ENCODE results near the gene CARS2. TPM values are rescaled to one million over a fixed set of nuclear protein-coding genes. Genes with fewer than 3 reads are reported as not detected.

CARS2 gene
- total RNA-seq, 1 experiment from 2014 or later: 41.9 TPM

DNA sequence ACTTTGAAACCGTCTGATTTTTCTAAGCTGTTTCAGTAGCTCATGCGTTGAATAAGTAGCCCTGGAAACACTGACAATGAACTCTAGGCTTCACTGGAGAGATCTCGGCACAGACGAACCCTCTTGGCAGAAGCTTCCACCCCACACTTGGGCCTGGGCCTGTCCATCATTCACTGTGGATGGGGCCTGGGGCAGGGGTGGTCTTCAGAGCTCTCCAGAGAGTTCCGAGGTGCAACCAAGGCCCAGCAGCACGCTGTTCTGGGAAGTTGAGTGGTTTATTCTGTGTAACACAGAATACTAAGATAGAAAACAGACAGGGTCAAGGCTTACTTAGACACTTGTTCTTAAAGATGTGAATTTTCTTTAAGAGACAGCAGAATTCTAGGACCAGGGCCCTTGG lies 68.6 kb downstream of the CARS2 start:
- Histone ChIP-seq H3K56ac (ENCODE audit: insufficient read length, low read depth, low read length) (no peak overlapping the region), H2BK5ac (ENCODE audit: insufficient read length, low read length) (no peak overlapping the region), H2AK5ac (ENCODE audit: insufficient read length, low read length) (no peak overlapping the region), H3K79me2 (ENCODE audit: insufficient read depth, low read length) (no peaks in the 10 kb centered on the region), H4K8ac (replicated peaks; ENCODE audit: insufficient read length, low read depth, low read length) (no peak overlapping the region), H4K91ac (ENCODE audit: insufficient read length, low read depth, low read length) (no peak overlapping the region), H3K4me1 (ENCODE audit: insufficient read depth, low read length) (no peaks in the 10 kb centered on the region), H2AFZ (ENCODE audit: low read length) (no peak overlapping the region), H3K27me3 (ENCODE audit: insufficient read depth, low read length) (no peaks in the 10 kb centered on the region), H2BK120ac (ENCODE audit: low read depth, low read length, poor library complexity, severe bottlenecking) (no peak overlapping the region), H3K18ac (ENCODE audit: insufficient read length, low read depth, low read length) (no peak overlapping the region), H2BK12ac (ENCODE audit: insufficient read length, low read depth, low read length) (no peak overlapping the region), H4K5ac (ENCODE audit: insufficient read length, low read depth, low read length) (no peak overlapping the region), H2BK15ac (ENCODE audit: low read depth, low read length) (no peak overlapping the region), H3K23ac (ENCODE audit: insufficient read length, low read depth, low read length) (no peak overlapping the region), H3K9me3 (ENCODE audit: control insufficient read depth, low read depth, low read length) (no peaks in the 10 kb centered on the region), H3K4me2 (ENCODE audit: insufficient read depth, insufficient read length, low read length) (no peak overlapping the region), H3K79me1 (ENCODE audit: insufficient read depth, low read depth, low read length, poor library complexity, severe bottlenecking) (no peaks in the 10 kb centered on the region), H3K4ac (ENCODE audit: low read depth, low read length) (no peak overlapping the region), H3K23me2 (ENCODE audit: insufficient read length, low read depth, low read length, poor library complexity, severe bottlenecking) (no peaks in the 10 kb centered on the region), H3T11ph (ENCODE audit: low read length) (no peak overlapping the region), H3K9ac (ENCODE audit: extremely low read depth, insufficient read length, low read length) (no peak overlapping the region), H3K14ac (ENCODE audit: insufficient read depth, low read length) (no peak overlapping the region), H2BK20ac (ENCODE audit: low read depth, low read length, poor library complexity, severe bottlenecking) (no peak overlapping the region), H4K20me1 (ENCODE audit: control insufficient read depth, insufficient read depth, insufficient read length) (no peaks in the 10 kb centered on the region), H3K27ac (ENCODE audit: insufficient read length, low read depth, low read length) (no peak overlapping the region)
- Mint-ChIP-seq H3K36me3 (ENCODE audit: insufficient read depth in 1 of 3, low read depth in 3 of 3) (peaks cover 30 to 79% (median 73%) of the 10 kb centered on the region in 3 experiments), H3K4me3 (no peak overlapping the region), H3K27me3 (ENCODE audit: low read depth) (no peaks in the 10 kb centered on the region), H3K27ac (no peak overlapping the region), H3K4me1 (no peaks in the 10 kb centered on the region), H3K9me3 (no peaks in the 10 kb centered on the region)
- TF ChIP-seq, protein P1, sequence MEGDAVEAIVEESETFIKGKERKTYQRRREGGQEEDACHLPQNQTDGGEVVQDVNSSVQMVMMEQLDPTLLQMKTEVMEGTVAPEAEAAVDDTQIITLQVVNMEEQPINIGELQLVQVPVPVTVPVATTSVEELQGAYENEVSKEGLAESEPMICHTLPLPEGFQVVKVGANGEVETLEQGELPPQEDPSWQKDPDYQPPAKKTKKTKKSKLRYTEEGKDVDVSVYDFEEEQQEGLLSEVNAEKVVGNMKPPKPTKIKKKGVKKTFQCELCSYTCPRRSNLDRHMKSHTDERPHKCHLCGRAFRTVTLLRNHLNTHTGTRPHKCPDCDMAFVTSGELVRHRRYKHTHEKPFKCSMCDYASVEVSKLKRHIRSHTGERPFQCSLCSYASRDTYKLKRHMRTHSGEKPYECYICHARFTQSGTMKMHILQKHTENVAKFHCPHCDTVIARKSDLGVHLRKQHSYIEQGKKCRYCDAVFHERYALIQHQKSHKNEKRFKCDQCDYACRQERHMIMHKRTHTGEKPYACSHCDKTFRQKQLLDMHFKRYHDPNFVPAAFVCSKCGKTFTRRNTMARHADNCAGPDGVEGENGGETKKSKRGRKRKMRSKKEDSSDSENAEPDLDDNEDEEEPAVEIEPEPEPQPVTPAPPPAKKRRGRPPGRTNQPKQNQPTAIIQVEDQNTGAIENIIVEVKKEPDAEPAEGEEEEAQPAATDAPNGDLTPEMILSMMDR (conservative IDR thresholded peaks at IDR 0.05): no peak
- DNase-seq: no peak
- WGBS (ENCODE audit: extremely low coverage, insufficient read length, low lambda C conversion rate): no CpG with 5 or more reads among the region's 6 CpGs
